ENCODE data around the gene PHACTR4. TPM values are rescaled to one million over a fixed set of nuclear protein-coding genes. Genes with fewer than 3 reads are reported as not detected.
A peak's percentile ranks its signal among the peaks of the same experiment; 100 is the strongest.
"Not testable (repeated sequence)": the region's sequence is repeated elsewhere in the genome, so short reads cannot be mapped to it uniquely, and the experiment has no call there.

Gene PHACTR4
- total RNA-seq, 1 donor from 2014 or later, result 23.5 TPM

- DNase-seq (ENCODE audit: low spot score) (no peak), ATAC-seq (peak; percentile 25)
Observed at GRCh38 chr1:28370239-28371009, 884 bp downstream of the PHACTR4 start.

GRCh38 chr1:28371010-28371377, 1.5 kb downstream of the PHACTR4 start:
- DNase-seq (ENCODE audit: low spot score), result no peak
- ATAC-seq, result no peak

- DNase-seq (ENCODE audit: low spot score), result not testable (repeated sequence)
Observed at GRCh38 chr1:28373450-28373849, 3.9 kb downstream of the PHACTR4 start.

GRCh38 chr1:28374297-28374696, 4.8 kb downstream of the PHACTR4 start:
- ATAC-seq, result no peak
- no peak for DNase-seq (ENCODE audit: low spot score)

More at GRCh38 chr1:28373450-28373849, 3.9 kb downstream of the PHACTR4 start:
- ATAC-seq, result not testable (repeated sequence)

- DNase-seq (ENCODE audit: low spot score); ATAC-seq: not testable (repeated sequence)
Observed at GRCh38 chr1:28375598-28375997, 6.1 kb downstream of the PHACTR4 start.

- peak; percentile 81 for ATAC-seq
- DNase-seq (ENCODE audit: low spot score), result not testable (repeated sequence)
Observed at GRCh38 chr1:28376195-28376594, 6.7 kb downstream of the PHACTR4 start.

GRCh38 chr1:28378906-28379305, 9.4 kb downstream of the PHACTR4 start:
- DNase-seq (ENCODE audit: low spot score) (no peak), ATAC-seq (no peak)

GRCh38 chr1:28380394-28380793, 10.9 kb downstream of the PHACTR4 start:
- peak; percentile 59 for ATAC-seq
- no peak for DNase-seq (ENCODE audit: low spot score)

GRCh38 chr1:28383785-28384184, 14.2 kb downstream of the PHACTR4 start:
- not testable (repeated sequence) for ATAC-seq; DNase-seq (ENCODE audit: low spot score)

GRCh38 chr1:28392027-28392652, 22.6 kb downstream of the PHACTR4 start:
- no peak for DNase-seq (ENCODE audit: low spot score)
- ATAC-seq, result peak; percentile 41

GRCh38 chr1:28394136-28394535, 24.6 kb downstream of the PHACTR4 start:
- no peak for ATAC-seq
- no peak for DNase-seq (ENCODE audit: low spot score)

- ATAC-seq (no peak), DNase-seq (ENCODE audit: low spot score) (no peak)
Observed at GRCh38 chr1:28395181-28395580, 25.6 kb downstream of the PHACTR4 start.

- DNase-seq (ENCODE audit: low spot score) (no peak), ATAC-seq (no peak)
Observed at GRCh38 chr1:28401760-28402159, 32.2 kb downstream of the PHACTR4 start.

- ATAC-seq (no peak), DNase-seq (ENCODE audit: low spot score) (no peak)
Observed at GRCh38 chr1:28409090-28409489, 39.5 kb downstream of the PHACTR4 start.

GRCh38 chr1:28411656-28412055, 42.1 kb downstream of the PHACTR4 start:
- no peak for DNase-seq (ENCODE audit: low spot score)
- ATAC-seq, result no peak

GRCh38 chr1:28412731-28413130, 43.2 kb downstream of the PHACTR4 start:
- DNase-seq (ENCODE audit: low spot score), result no peak
- ATAC-seq, result peak; percentile 22

GRCh38 chr1:28416509-28417194, 47.1 kb downstream of the PHACTR4 start:
- no peak for DNase-seq (ENCODE audit: low spot score)
- ATAC-seq, result no peak

- peak; percentile 34 for ATAC-seq
- DNase-seq (ENCODE audit: low spot score), result no peak
Observed at GRCh38 chr1:28417441-28417922, 47.9 kb downstream of the PHACTR4 start.

GRCh38 chr1:28417926-28418637, 48.5 kb downstream of the PHACTR4 start:
- DNase-seq (ENCODE audit: low spot score), result no peak
- no peak for ATAC-seq

GRCh38 chr1:28421744-28422143, 52.2 kb downstream of the PHACTR4 start:
- DNase-seq (ENCODE audit: low spot score) (no peak), ATAC-seq (no peak)

- DNase-seq (ENCODE audit: low spot score) (no peak), ATAC-seq (no peak)
Observed at GRCh38 chr1:28426831-28427230, 57.3 kb downstream of the PHACTR4 start.

All from left lobe of liver (tissue), 2 donors.